Measurements from ENCODE around the gene GRAMD1B.

DNA sequence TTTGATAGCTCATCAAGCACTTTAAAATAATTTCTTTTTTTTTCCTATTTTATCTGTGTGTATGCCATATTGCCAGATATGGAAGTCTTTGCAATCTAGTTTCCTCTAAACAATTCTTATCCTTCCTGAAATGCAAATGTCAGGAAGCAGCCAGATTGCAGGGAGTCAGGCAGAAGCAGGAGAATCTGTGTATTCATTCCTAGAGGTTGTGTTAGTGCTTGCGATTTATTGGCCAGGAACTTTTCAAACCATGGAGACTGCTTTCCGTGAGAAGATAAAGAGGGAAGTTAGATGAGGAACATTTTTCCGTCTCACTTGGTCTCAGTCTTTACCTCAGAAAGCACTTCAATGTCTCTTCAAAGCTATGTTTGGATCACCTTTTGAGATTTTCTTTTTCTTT, 91.9 kb downstream of the GRAMD1B start:
- TF ChIP-seq, protein P1, sequence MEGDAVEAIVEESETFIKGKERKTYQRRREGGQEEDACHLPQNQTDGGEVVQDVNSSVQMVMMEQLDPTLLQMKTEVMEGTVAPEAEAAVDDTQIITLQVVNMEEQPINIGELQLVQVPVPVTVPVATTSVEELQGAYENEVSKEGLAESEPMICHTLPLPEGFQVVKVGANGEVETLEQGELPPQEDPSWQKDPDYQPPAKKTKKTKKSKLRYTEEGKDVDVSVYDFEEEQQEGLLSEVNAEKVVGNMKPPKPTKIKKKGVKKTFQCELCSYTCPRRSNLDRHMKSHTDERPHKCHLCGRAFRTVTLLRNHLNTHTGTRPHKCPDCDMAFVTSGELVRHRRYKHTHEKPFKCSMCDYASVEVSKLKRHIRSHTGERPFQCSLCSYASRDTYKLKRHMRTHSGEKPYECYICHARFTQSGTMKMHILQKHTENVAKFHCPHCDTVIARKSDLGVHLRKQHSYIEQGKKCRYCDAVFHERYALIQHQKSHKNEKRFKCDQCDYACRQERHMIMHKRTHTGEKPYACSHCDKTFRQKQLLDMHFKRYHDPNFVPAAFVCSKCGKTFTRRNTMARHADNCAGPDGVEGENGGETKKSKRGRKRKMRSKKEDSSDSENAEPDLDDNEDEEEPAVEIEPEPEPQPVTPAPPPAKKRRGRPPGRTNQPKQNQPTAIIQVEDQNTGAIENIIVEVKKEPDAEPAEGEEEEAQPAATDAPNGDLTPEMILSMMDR (IDR thresholded peaks at IDR 0.05; ENCODE audit: low read depth, low read length), result no peak
- TF ChIP-seq, protein P2, sequence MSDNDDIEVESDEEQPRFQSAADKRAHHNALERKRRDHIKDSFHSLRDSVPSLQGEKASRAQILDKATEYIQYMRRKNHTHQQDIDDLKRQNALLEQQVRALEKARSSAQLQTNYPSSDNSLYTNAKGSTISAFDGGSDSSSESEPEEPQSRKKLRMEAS (IDR thresholded peaks at IDR 0.05; ENCODE audit: low read depth, low read length), result no peak
- TF ChIP-seq MYC (IDR thresholded peaks at IDR 0.05; ENCODE audit: low read depth, low read length) (no peak), POLR2A (IDR thresholded peaks at IDR 0.05; ENCODE audit: extremely low read depth, insufficient read length) (no peak)
